ENCODE measurements around the gene PLEKHH3.

PLEKHH3 gene

GRCh38 chr17:42690596-42690995 lies 13.8 kb upstream of the PLEKHH3 start:
- DNase-seq (ENCODE audit: low read depth, low spot score) = no peak
- no peak for TF ChIP-seq CTCF (IDR thresholded peaks at IDR 0.05; ENCODE audit: low read depth, low read length)
- no peak overlapping the region for H3K4me3 ChIP-seq (ENCODE audit: low read depth, low read length)
- in situ Hi-C loops (cut with HindIII; ENCODE audit: low sequenced_read_pairs) = no loop called here

- no peak for TF ChIP-seq CTCF (IDR thresholded peaks at IDR 0.05; ENCODE audit: low read depth, low read length)
- H3K4me3 ChIP-seq (ENCODE audit: low read depth, low read length) = no peak overlapping the region
- DNase-seq (ENCODE audit: low read depth, low spot score) = no peak
- in situ Hi-C loops (cut with HindIII; ENCODE audit: low sequenced_read_pairs) = no loop called here
Observed at GRCh38 chr17:42687707-42688320, 11.0 kb upstream of the PLEKHH3 start.

DNA sequence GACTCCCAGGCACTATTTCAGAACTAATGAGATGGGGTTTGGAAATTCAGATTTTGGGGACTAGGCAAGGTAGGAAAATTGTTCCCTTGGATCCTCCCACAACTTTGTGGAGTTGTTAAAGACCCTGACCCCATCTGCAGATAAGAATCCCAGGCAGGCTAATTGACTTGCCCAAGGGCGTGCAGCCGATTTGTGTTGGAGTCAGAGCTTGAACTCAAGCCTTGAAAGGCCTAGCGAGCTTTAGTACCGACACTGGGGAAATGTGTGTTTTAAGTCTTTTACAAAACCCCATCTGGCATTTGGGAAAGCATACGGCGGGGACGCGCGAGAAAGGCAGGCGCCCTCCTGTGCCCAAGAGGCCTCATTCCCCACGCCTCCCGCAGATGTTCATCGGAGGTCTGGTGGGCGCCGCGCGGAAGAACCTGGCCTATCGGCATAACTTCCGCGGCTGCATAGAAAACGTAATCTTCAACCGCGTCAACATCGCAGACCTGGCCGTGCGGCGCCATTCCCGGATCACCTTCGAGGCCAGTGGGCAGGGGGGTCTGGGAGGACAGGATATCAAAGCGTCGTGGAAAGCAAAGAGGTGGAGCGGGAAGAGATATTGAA lies 9.8 kb upstream of the PLEKHH3 start:
- H3K4me3 ChIP-seq (ENCODE audit: low read depth, low read length) = no peak overlapping the region
- DNase-seq (ENCODE audit: low read depth, low spot score) = no peak
- no peak for TF ChIP-seq CTCF (IDR thresholded peaks at IDR 0.05; ENCODE audit: low read depth, low read length)
- in situ Hi-C loops (cut with HindIII; ENCODE audit: low sequenced_read_pairs) = no loop called here

DNA sequence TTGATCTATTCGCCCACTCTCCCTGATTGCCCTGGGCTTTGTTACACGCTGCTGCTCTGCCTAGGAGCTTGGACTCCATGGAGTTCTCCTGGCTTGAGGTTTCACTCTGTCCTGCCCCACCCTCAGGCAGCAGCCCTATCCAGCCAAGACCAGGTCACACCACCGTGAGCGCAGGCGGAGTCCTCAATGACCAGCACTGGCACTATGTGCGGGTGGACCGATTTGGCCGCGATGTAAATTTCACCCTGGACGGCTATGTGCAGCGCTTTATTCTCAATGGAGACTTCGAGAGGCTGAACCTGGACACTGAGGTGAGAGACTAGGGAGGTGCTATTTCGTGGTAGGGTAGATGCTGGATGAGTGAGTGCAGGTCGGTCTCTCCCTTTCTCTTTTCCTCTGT lies 9.0 kb upstream of the PLEKHH3 start:
- no peak for DNase-seq (ENCODE audit: low read depth, low spot score)
- no peak for TF ChIP-seq CTCF (IDR thresholded peaks at IDR 0.05; ENCODE audit: low read depth, low read length)
- no peak overlapping the region for H3K4me3 ChIP-seq (ENCODE audit: low read depth, low read length)
- in situ Hi-C loops (cut with HindIII; ENCODE audit: low sequenced_read_pairs) = no loop called here

DNA sequence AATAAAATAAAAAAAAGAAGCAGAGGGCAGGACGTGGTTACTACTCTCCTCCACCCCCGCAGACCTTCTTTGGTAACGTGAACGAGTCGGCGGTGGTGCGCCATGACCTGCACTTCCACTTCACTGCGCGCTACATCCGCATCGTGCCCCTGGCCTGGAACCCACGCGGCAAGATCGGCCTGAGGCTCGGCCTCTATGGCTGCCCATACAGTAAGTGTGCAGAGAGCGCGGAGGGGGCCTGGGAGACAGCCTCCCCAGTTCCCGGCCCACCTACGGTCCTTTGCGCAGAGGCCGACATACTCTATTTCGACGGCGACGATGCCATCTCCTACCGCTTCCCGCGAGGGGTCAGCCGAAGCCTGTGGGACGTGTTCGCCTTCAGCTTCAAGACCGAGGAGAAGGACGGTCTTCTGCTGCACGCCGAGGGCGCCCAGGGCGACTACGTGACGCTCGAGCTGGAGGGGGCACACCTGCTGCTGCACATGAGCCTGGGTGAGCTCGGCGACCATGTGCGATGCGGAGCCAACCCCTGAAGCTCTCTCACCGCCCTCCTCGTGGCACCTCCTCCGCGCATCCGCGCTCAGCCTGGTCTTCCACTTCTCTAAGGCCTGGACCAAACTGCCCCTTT lies 8.2 kb upstream of the PLEKHH3 start:
- H3K4me3 ChIP-seq (ENCODE audit: low read depth, low read length) = no peak overlapping the region
- in situ Hi-C loops (cut with HindIII; ENCODE audit: low sequenced_read_pairs) = no loop called here
- no peak for TF ChIP-seq CTCF (IDR thresholded peaks at IDR 0.05; ENCODE audit: low read depth, low read length)
- DNase-seq (ENCODE audit: low read depth, low spot score) = no peak

- no peak for TF ChIP-seq CTCF (IDR thresholded peaks at IDR 0.05; ENCODE audit: low read depth, low read length)
- peak overlapping the region; percentile 61 for H3K4me3 ChIP-seq (ENCODE audit: low read depth, low read length)
- in situ Hi-C loops (cut with HindIII; ENCODE audit: low sequenced_read_pairs) = no loop called here
- peak; percentile 45 for DNase-seq (ENCODE audit: low read depth, low spot score)
Observed at GRCh38 chr17:42683407-42684034, 6.7 kb upstream of the PLEKHH3 start.
